ENCODE results near the gene NACC2.

GRCh38 chr9:136086213-136086881 lies 8.7 kb downstream of the NACC2 start:
- TF ChIP-seq, protein P1, sequence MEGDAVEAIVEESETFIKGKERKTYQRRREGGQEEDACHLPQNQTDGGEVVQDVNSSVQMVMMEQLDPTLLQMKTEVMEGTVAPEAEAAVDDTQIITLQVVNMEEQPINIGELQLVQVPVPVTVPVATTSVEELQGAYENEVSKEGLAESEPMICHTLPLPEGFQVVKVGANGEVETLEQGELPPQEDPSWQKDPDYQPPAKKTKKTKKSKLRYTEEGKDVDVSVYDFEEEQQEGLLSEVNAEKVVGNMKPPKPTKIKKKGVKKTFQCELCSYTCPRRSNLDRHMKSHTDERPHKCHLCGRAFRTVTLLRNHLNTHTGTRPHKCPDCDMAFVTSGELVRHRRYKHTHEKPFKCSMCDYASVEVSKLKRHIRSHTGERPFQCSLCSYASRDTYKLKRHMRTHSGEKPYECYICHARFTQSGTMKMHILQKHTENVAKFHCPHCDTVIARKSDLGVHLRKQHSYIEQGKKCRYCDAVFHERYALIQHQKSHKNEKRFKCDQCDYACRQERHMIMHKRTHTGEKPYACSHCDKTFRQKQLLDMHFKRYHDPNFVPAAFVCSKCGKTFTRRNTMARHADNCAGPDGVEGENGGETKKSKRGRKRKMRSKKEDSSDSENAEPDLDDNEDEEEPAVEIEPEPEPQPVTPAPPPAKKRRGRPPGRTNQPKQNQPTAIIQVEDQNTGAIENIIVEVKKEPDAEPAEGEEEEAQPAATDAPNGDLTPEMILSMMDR (IDR thresholded peaks at IDR 0.05 in 4 of 5, conservative IDR thresholded peaks at IDR 0.05 in 1 of 5): no peak
- TF ChIP-seq POLR2A (IDR thresholded peaks at IDR 0.05): no peak

Data from gastrocnemius medialis (tissue), 4 donors.